Measurements from ENCODE around the gene SAMD9.

Gene SAMD9

GRCh38 chr7:93146036-93146435, 28.3 kb upstream of the SAMD9 start:
- H3K4me3 Mint-ChIP-seq: no peak overlapping the region
- no peak for TF ChIP-seq CTCF (IDR thresholded peaks at IDR 0.05)
- H3K9me3 Mint-ChIP-seq: no peaks in the 10 kb centered on the region
- no peak for DNase-seq
- no peaks in the 10 kb centered on the region for H3K36me3 Mint-ChIP-seq (ENCODE audit: low read depth)
- peaks cover 10% of the 10 kb centered on the region for H3K27me3 Mint-ChIP-seq (ENCODE audit: low read depth, poor library complexity)
- no peaks in the 10 kb centered on the region for H3K4me1 Mint-ChIP-seq
- no peak overlapping the region for H3K27ac Mint-ChIP-seq

GRCh38 chr7:93145354-93145753, 27.6 kb upstream of the SAMD9 start:
- TF ChIP-seq CTCF (IDR thresholded peaks at IDR 0.05): no peak
- H3K27ac Mint-ChIP-seq: no peak overlapping the region

GRCh38 chr7:93142127-93142526, 24.3 kb upstream of the SAMD9 start:
- Mint-ChIP-seq H3K4me1 (no peaks in the 10 kb centered on the region), H3K4me3 (no peak overlapping the region), H3K9me3 (no peaks in the 10 kb centered on the region), H3K36me3 (ENCODE audit: low read depth) (no peaks in the 10 kb centered on the region), H3K27me3 (ENCODE audit: low read depth, poor library complexity) (peaks cover 10% of the 10 kb centered on the region), H3K27ac (no peak overlapping the region)
- TF ChIP-seq CTCF (IDR thresholded peaks at IDR 0.05): no peak
- no peak for DNase-seq

More at GRCh38 chr7:93145354-93145753, 27.6 kb upstream of the SAMD9 start:
- Mint-ChIP-seq H3K4me1 (no peaks in the 10 kb centered on the region), H3K4me3 (no peak overlapping the region), H3K36me3 (ENCODE audit: low read depth) (no peaks in the 10 kb centered on the region), H3K9me3 (no peaks in the 10 kb centered on the region), H3K27me3 (ENCODE audit: low read depth, poor library complexity) (peaks cover 10% of the 10 kb centered on the region)
- DNase-seq: no peak

GRCh38 chr7:93140582-93141191, 22.9 kb upstream of the SAMD9 start:
- Mint-ChIP-seq H3K4me1 (no peaks in the 10 kb centered on the region), H3K4me3 (no peak overlapping the region), H3K9me3 (no peaks in the 10 kb centered on the region), H3K27me3 (ENCODE audit: low read depth, poor library complexity) (peaks cover 10% of the 10 kb centered on the region), H3K36me3 (ENCODE audit: low read depth) (no peaks in the 10 kb centered on the region), H3K27ac (no peak overlapping the region)
- DNase-seq: no peak
- TF ChIP-seq CTCF (IDR thresholded peaks at IDR 0.05): no peak

GRCh38 chr7:93138576-93138975, 20.8 kb upstream of the SAMD9 start:
- Mint-ChIP-seq H3K36me3 (ENCODE audit: low read depth) (no peaks in the 10 kb centered on the region), H3K4me1 (no peaks in the 10 kb centered on the region), H3K9me3 (no peaks in the 10 kb centered on the region), H3K27me3 (ENCODE audit: low read depth, poor library complexity) (peaks cover 31% of the 10 kb centered on the region), H3K27ac (no peak overlapping the region), H3K4me3 (no peak overlapping the region)
- DNase-seq: no peak
- no peak for TF ChIP-seq CTCF (IDR thresholded peaks at IDR 0.05)

- Mint-ChIP-seq H3K27ac (no peak overlapping the region), H3K4me1 (no peaks in the 10 kb centered on the region), H3K9me3 (peaks cover 4% of the 10 kb centered on the region), H3K4me3 (no peak overlapping the region), H3K27me3 (ENCODE audit: low read depth, poor library complexity) (peaks cover 52% of the 10 kb centered on the region), H3K36me3 (ENCODE audit: low read depth) (no peaks in the 10 kb centered on the region)
- DNase-seq: no peak
- TF ChIP-seq CTCF (IDR thresholded peaks at IDR 0.05): no peak
These were observed 15.2 kb upstream of the SAMD9 start for GRCh38 chr7:93133005-93133404.

Measured in nephron progenitor cell (in vitro differentiated cells).